Activated B cell treated with CpG ODN at 0.5 μM for 24 hours (primary cell): ENCODE results near the gene TRIOBP. TPM values are rescaled to one million over a fixed set of nuclear protein-coding genes. Genes with fewer than 3 reads are reported as not detected.

Experiments used
- ATAC-seq: fragments of 200-7000 bp; cut with Tn5 transposase; one replicate; pipeline ENCODE4 v1.10.0; 2021; ENCODE audit warnings: low read depth, mild to moderate bottlenecking, moderate library complexity
- CTCF ChIA-PET: fragments of 350-600 bp; sonication (Branson Sonifier 250); formaldehyde crosslinking; loops from one replicate; lab custom pipeline; 2021; ENCODE audit warnings: antibody characterized with exemption; lab: Charles Lee
- POLR2A ChIA-PET: fragments of 350-600 bp; sonication (Branson Sonifier 250); formaldehyde crosslinking; loops from one replicate; lab custom pipeline; 2021; ENCODE audit warnings: antibody characterized with exemption; lab: Charles Lee
- DNase-seq: peaks from one replicate; pipeline ENCODE4 v3.0.0; 2022
- H3K27ac Mint-ChIP-seq: one replicate; pipeline ENCODE4 v1.8.0; 2020; ENCODE audit warnings: mixed read lengths
- H3K27me3 Mint-ChIP-seq: one replicate; pipeline ENCODE4 v1.8.0; 2021; ENCODE audit warnings: mixed read lengths
- H3K36me3 Mint-ChIP-seq: one replicate; pipeline ENCODE4 v1.8.0; 2021; ENCODE audit warnings: low read depth, mixed read lengths
- H3K4me1 Mint-ChIP-seq: one replicate; pipeline ENCODE4 v1.8.0; 2021; ENCODE audit warnings: mixed read lengths
- H3K4me3 Mint-ChIP-seq: one replicate; pipeline ENCODE4 v1.8.0; 2020; ENCODE audit warnings: mild to moderate bottlenecking, mixed read lengths
- H3K9me3 Mint-ChIP-seq: one replicate; pipeline ENCODE4 v1.8.0; 2020; ENCODE audit warnings: mixed read lengths
- CTCF ChIP-seq: fragments of 200-600 bp; IDR thresholded peaks from one replicate; pipeline ENCODE4 v1.8.0; 2022; ENCODE audit warnings: antibody characterized with exemption, mild to moderate bottlenecking
- intact Hi-C: fragments of 100-400 bp; cut with micrococcal nuclease; formaldehyde crosslinking; loops from one replicate; pipeline ENCODE4 v1.15.1; 2024
- total RNA-seq: library from RNA; stranded (reverse); gene quantifications from 2 replicates; pipeline ENCODE4 v1.2.3, GENCODE V29; 2022

TRIOBP gene
- total RNA-seq, 1 donor from 2014 or later, result 27.4 TPM

GRCh38 chr22:37775785-37776638 lies 79.2 kb downstream of the TRIOBP start:
- ChIA-PET CTCF (no interaction called here), POLR2A (interaction anchor here (0.8 kb wide), 1 partner anchor 29 kb away, joined by 3 read pairs; a partner anchor contains a TSS)
- no peak overlapping the region for H3K4me3 Mint-ChIP-seq
- peaks cover 24% of the 10 kb centered on the region for H3K36me3 Mint-ChIP-seq
- intact Hi-C loops, result no loop called here
- peaks cover 2% of the 10 kb centered on the region for H3K27me3 Mint-ChIP-seq
- ATAC-seq (no peak), DNase-seq (no peak)
- no peaks in the 10 kb centered on the region for H3K9me3 Mint-ChIP-seq
- H3K4me1 Mint-ChIP-seq, result peaks cover 11% of the 10 kb centered on the region
- no peak for TF ChIP-seq CTCF
- no peak overlapping the region for H3K27ac Mint-ChIP-seq

GRCh38 chr22:37776639-37777005 lies 79.8 kb downstream of the TRIOBP start:
- DNase-seq (no peak), ATAC-seq (no peak)
- CTCF ChIA-PET, result no interaction called here
- Mint-ChIP-seq H3K4me1 (peaks cover 11% of the 10 kb centered on the region), H3K27ac (no peak overlapping the region), H3K36me3 (peaks cover 21% of the 10 kb centered on the region), H3K27me3 (peaks cover 2% of the 10 kb centered on the region), H3K9me3 (no peaks in the 10 kb centered on the region), H3K4me3 (no peak overlapping the region)
- intact Hi-C loops, result no loop called here
- POLR2A ChIA-PET, result interaction anchor here (0.8 kb wide), 1 partner anchor 28 kb away, joined by 3 read pairs; a partner anchor contains a TSS
- TF ChIP-seq CTCF, result no peak

GRCh38 chr22:37777122-37777687 lies 80.4 kb downstream of the TRIOBP start:
- Mint-ChIP-seq H3K27ac (no peak overlapping the region), H3K9me3 (no peaks in the 10 kb centered on the region), H3K36me3 (peaks cover 18% of the 10 kb centered on the region), H3K4me3 (no peak overlapping the region), H3K4me1 (peaks cover 11% of the 10 kb centered on the region), H3K27me3 (peaks cover 2% of the 10 kb centered on the region)
- POLR2A ChIA-PET, result no interaction called here
- no peak for TF ChIP-seq CTCF
- CTCF ChIA-PET, result no interaction called here
- ATAC-seq, result peak; percentile 62
- intact Hi-C loops, result no loop called here
- DNase-seq, result no peak

GRCh38 chr22:37778370-37779009 lies 81.6 kb downstream of the TRIOBP start:
- ChIA-PET CTCF (no interaction called here), POLR2A (no interaction called here)
- intact Hi-C loops, result no loop called here
- peaks cover 5% of the 10 kb centered on the region for H3K36me3 Mint-ChIP-seq
- peaks cover 11% of the 10 kb centered on the region for H3K4me1 Mint-ChIP-seq
- no peak overlapping the region for H3K4me3 Mint-ChIP-seq
- DNase-seq, result no peak
- no peak for ATAC-seq
- no peaks in the 10 kb centered on the region for H3K9me3 Mint-ChIP-seq
- no peak overlapping the region for H3K27ac Mint-ChIP-seq
- TF ChIP-seq CTCF, result no peak
- peaks cover 2% of the 10 kb centered on the region for H3K27me3 Mint-ChIP-seq
